Measurements from ENCODE around the gene IGF2R.
A peak's percentile ranks its signal among the peaks of the same experiment; 100 is the strongest.

IGF2R gene

DNA sequence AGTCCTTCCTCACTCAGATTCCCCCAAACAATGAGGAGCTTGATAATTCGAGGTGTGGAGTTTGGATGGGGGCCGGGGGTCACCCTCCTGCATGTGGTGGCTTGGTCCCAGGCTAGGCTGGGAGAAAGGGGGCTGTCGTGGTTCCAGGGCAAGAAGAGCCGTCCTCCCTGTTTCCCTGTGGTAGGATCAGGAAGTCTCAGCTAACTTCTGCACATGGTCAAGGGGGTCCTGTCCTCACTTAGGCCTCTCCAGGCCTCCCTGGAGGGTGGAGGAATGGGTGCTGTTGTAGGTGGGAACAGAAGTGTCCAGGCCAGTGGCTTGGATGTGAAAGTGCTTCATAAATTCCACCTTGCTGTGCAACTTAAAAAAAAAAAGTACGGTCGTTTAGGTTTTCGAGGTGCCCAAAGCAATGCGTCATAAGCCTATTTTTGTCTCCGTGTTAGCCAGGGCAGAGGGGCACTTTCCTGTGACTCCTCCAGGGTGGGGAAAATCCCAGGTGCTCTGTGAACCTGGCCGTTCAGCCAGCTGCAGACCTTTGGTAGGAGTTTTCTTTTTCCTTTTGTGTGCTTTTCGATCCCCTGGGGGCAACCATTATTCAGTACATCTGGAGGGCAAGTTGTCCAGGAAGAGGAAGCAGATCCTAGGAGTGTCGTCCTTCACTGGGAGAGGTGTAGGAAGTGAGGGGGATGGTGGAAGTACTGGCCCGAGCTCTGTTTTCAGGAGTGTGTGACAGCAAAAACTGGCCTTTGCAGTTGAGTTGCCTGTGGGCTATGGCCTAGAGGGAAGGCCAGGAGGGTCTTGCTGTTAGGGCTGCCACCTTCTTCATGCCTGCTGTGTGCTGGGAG, 9.6 kb downstream of the IGF2R start:
- FAIRE-seq (peak; percentile 81), DNase-seq (ENCODE audit: insufficient read length) (no peak)
- TF ChIP-seq POLR2A (IDR thresholded peaks at IDR 0.05; ENCODE audit: low read depth, low read length) (no peak), POLR2AphosphoS5 (IDR thresholded peaks at IDR 0.05; ENCODE audit: low read depth, low read length) (no peak), TAF1 (IDR thresholded peaks at IDR 0.05; ENCODE audit: borderline replicate concordance, low read depth, low read length) (no peak)

DNA sequence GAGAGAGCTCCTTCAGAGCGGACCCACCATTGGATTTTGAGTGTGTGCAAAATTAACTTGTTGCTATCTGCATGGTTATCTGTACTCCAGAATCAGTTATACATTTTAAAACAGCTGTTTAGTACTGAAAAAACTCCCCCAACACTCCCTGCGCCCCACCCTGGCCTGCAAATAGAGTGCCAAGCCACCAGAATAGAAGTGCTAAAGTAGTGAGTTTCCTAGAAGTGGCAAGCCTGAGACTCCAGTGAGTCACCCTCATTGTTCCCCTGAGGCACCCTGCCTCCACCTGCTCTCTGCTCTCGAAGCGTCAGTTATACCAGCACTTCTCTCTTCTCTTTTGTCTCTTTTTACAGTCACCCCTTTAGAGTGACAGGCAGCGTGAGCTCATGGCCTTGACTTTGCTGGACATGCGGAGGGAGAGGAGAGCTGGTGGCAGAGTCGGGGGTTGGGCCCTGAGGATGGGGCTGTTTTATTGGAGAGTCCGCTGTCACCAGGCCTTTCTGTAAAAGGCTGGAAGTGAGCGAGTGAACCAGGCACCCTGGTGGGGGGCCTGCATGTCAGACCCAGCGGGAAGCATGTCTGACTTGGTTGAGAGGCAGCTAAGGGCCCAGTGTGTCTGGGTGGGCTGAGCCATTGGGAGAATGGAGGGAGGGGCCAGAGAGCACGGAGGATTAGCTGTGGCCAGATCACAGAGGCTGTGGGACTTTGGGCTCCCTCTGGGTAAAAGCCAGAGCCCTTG, 10.4 kb downstream of the IGF2R start:
- FAIRE-seq (no peak), DNase-seq (ENCODE audit: insufficient read length) (peak; percentile 43)
- TF ChIP-seq POLR2A (IDR thresholded peaks at IDR 0.05; ENCODE audit: low read depth, low read length) (no peak), POLR2AphosphoS5 (IDR thresholded peaks at IDR 0.05; ENCODE audit: low read depth, low read length) (no peak), TAF1 (IDR thresholded peaks at IDR 0.05; ENCODE audit: borderline replicate concordance, low read depth, low read length) (no peak)

DNA sequence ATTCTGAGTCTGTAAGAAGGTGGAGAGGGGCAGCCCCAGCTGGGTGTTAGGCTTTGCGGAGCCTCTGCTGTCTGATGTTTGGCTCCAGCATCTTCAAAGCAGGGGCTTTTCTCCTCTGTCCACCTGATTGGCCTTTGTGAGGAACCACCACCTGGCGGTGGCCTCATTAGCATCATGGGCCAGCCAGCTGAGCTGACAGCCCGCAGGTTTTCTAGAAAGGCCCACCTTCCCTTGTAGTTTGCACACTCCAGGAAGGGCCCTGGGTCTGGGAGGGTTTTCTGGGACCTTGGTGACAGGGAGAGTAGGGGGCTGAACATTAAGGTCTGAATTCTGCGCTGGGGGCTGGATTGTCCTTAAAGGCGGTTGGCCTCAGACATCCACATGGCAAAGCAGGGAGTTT, 11.6 kb downstream of the IGF2R start:
- DNase-seq (ENCODE audit: insufficient read length) (no peak), FAIRE-seq (no peak)
- TF ChIP-seq POLR2AphosphoS5 (IDR thresholded peaks at IDR 0.05; ENCODE audit: low read depth, low read length) (no peak), POLR2A (IDR thresholded peaks at IDR 0.05; ENCODE audit: low read depth, low read length) (no peak), TAF1 (IDR thresholded peaks at IDR 0.05; ENCODE audit: borderline replicate concordance, low read depth, low read length) (no peak)

DNA sequence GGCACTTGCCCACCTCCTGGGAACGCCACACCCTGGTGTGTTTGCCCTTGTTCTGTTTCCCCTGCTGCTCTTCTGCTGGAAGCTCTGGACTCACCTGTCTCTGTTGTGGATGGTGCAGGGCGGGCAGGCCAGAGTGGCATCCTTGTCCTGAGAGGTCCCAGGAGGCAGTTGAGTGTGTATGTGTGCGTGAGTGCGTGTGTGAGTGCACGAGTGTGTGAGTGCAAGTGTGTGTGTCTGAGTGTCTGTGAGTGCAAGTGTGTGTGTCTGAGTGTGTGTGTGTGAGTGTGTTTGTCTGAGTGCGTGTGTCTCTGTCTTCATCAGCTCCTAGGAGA, 12.2 kb downstream of the IGF2R start:
- no peak for DNase-seq (ENCODE audit: insufficient read length)
- no peak; the same call in 1 of the 2 replicates for TF ChIP-seq POLR2AphosphoS5 (IDR thresholded peaks at IDR 0.05; ENCODE audit: low read depth, low read length)
- TF ChIP-seq POLR2A (IDR thresholded peaks at IDR 0.05; ENCODE audit: low read depth, low read length): peak; percentile 50; the same call in 1 of the 2 replicates
- peak; percentile 54 for FAIRE-seq

DNA sequence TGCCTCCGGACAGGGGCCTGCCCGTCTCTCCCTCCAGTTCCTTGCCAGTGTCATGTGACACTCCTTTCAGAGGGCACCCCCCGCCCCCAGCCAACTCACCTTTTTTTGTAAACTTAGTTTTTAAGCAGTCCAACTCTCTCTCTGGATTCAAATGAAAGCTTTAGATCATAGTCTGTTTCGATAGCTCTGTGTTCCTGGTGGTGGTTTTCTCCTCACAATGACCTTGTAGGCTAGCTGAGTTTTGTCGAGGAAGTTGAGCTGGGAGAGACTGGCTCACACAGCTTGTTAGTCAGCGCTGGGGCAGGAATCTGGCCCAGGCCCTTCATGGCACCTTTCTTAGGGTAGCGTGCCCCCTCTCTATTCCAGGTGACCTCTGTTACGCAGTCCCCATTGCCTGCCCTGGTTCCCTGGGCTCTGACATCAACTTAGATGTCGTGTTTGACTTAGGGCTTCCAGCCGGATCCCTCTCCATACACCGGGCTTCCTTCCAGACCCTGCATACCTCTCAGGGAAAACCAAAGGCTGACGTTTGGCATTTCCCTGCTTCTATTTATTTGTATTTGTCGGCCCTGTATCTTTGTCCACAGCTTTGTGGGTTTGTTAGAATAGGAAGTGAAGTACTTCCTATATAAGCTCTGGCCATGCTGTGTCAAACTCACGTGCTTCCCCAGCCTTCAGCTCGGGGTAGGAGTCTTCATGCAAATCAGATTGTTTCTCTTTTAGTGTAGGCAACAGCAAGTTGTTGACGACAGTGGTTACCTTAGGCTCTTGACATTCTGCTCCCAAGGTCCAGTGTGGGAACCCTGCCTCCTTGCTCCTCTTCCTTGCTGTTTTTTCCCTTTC, 12.7 kb downstream of the IGF2R start:
- peak; percentile 52 for DNase-seq (ENCODE audit: insufficient read length)
- TF ChIP-seq POLR2A (IDR thresholded peaks at IDR 0.05; ENCODE audit: low read depth, low read length) (peak; percentile 49), TAF1 (IDR thresholded peaks at IDR 0.05; ENCODE audit: borderline replicate concordance, low read depth, low read length) (no peak)
- FAIRE-seq: peak; percentile 93

DNA sequence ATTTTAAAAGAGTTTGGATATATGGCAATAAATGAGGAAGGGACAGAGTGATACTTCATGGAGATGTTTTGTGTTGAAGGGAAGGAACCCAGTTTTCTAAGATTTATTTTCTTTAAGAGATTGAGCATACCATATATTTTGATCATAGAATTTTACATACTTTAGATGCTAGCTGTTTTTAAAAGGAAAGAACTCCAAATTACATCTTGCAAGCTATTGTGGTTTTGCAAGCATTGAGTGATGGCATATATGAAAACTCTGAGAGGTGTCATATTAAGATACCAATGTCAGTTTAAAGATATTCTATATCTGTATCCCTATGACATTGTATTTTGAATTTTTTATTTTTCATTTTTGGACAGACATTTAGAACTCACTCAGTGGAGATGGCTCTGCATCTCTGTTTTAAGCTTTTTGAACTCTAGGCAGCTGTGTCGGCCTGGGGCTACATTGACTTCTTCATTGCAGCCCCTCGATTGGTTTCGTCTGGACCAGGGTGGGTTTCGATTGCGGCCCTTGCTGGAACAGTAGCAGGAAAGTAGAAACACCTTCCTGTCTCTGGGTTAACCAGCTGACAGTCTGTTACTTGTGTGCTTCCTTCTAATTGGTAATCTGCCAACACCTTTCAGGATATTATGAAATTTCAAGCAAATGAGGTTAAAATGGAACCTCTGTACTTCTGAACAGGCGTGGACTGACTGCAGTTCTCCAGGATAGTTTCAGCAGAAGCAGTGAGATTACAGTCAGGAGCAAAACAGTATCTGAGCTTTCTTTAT, 14.0 kb downstream of the IGF2R start:
- no peak for TF ChIP-seq POLR2AphosphoS5 (IDR thresholded peaks at IDR 0.05; ENCODE audit: low read depth, low read length)
- no peak for FAIRE-seq
- DNase-seq (ENCODE audit: insufficient read length): no peak

DNA sequence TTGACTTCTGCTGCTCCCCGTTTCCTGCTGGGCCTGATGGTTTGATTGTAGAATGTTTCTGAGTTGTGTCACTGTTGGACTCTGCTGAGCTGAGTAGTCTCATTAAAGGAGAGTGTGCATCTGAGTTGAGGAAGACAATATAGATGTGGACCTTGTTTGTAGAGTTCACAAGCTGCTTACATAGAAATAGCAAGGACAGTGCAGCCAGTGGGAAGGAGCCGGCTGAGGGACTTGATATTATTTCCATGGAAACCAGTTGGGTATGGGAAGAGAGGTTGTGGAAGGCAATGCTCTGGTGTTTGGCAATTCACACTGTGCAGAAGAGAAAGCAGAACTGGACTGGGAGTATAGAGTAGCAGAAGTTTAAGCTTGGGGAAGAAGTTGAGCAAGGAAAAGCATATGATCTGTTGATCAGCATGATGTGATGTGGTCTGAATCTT, 14.8 kb downstream of the IGF2R start:
- DNase-seq (ENCODE audit: insufficient read length) (no peak), FAIRE-seq (no peak)
- no peak for TF ChIP-seq POLR2AphosphoS5 (IDR thresholded peaks at IDR 0.05; ENCODE audit: low read depth, low read length)
- TF ChIP-seq POLR2A (IDR thresholded peaks at IDR 0.05; ENCODE audit: low read depth, low read length): no peak
- no peak for TF ChIP-seq TAF1 (IDR thresholded peaks at IDR 0.05; ENCODE audit: borderline replicate concordance, low read depth, low read length)

DNA sequence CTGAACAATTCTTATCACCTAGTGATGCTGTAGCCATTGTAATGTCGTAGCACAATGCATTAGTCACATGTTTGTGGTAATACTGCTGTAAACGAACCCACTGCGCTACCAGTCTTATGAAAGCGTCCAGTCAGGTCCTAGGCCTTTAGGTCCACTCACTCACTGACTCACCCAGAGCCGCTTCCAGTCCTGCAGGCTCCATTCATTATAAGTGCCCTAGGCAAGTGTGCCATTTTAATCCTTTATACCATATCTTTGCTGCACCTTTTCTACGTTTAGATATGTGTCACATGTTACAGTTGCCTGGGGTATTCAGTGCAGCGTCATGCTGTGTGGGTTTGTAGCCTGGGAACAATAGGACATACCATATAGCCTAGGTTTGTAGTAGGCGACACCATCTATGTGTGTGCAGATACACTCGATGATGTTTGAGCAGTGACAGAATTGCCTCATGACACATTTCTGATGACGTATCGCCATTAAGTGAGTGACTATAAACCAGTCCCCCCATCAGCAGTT, 15.4 kb downstream of the IGF2R start:
- FAIRE-seq: no peak
- no peak for DNase-seq (ENCODE audit: insufficient read length)
- TF ChIP-seq TAF1 (IDR thresholded peaks at IDR 0.05; ENCODE audit: borderline replicate concordance, low read depth, low read length) (no peak), POLR2A (IDR thresholded peaks at IDR 0.05; ENCODE audit: low read depth, low read length) (no peak), POLR2AphosphoS5 (IDR thresholded peaks at IDR 0.05; ENCODE audit: low read depth, low read length) (no peak)

DNA sequence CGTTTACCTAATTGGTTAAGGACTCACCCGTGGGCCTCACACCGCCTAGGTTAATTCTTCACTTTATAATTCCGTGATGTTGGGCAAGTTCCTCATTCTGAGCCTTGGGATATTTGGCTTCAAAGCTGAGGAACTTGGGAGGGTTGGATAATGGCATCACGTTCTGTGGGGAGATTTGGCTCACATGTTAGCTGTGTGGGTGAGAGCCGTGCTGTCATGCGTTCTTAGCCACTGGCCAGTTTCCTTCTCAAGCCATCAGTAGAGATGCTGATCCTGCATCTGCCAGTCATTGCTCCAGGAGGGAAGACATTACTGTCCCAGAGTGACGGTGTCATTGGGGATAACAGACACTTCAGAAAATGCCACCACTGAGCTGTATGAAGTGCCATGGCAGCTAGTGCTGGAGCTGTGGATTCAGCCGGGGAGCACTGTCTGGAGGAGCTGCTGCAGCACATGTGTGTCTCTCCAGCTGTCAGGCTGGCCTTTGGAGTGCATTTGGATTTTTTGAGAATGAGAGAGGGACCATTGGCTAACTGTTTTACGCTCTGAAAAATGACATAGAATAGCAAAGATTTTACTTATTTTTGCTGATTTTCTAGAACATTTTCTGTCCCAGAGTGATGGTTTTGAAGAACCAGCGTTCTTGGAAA, 16.5 kb downstream of the IGF2R start:
- no peak for TF ChIP-seq POLR2AphosphoS5 (IDR thresholded peaks at IDR 0.05; ENCODE audit: low read depth, low read length)
- TF ChIP-seq TAF1 (IDR thresholded peaks at IDR 0.05; ENCODE audit: borderline replicate concordance, low read depth, low read length): no peak
- no peak for TF ChIP-seq POLR2A (IDR thresholded peaks at IDR 0.05; ENCODE audit: low read depth, low read length)
- no peak for DNase-seq (ENCODE audit: insufficient read length)
- FAIRE-seq: no peak

DNA sequence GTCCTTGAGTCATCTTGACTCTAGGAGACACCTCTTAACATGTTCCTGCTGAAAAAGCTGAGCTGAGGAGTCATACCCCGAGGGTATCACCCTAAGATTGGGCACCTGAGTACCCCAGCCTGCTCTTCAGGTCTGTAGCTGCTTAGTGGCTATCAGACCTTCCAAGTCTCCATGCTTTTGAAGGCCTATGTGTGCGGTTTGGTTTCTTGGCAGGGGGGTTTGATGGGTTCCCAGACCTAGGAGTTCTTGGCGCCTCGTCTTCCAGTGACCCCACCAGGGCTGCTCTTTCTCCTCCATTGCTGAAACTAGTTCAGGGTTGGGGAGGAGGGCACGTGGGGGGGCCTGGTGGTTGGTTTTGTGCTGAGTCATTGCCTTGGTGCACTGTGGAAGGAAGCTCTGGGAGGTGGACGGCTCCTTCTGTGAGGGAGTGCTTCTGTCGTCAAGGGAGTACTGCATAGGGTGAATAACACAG, 20.1 kb downstream of the IGF2R start:
- no peak for FAIRE-seq
- TF ChIP-seq TAF1 (IDR thresholded peaks at IDR 0.05; ENCODE audit: borderline replicate concordance, low read depth, low read length) (no peak), POLR2A (IDR thresholded peaks at IDR 0.05; ENCODE audit: low read depth, low read length) (no peak), POLR2AphosphoS5 (IDR thresholded peaks at IDR 0.05; ENCODE audit: low read depth, low read length) (no peak)
- no peak for DNase-seq (ENCODE audit: insufficient read length)

Measured in GM12892 (cell line).